HG03558 (cell line): Measurements from ENCODE around the gene TIMELESS.
"Not testable (repeated sequence)": the region's sequence is repeated elsewhere in the genome, so short reads cannot be mapped to it uniquely, and the experiment has no call there.

Source experiments
- ATAC-seq: cut with Tn5 transposase; IDR thresholded peaks from one replicate; pipeline ENCODE4 v1.9.1; 2021; ENCODE audit warnings: moderate number of reproducible peaks; ENCODE audit not compliant: unreplicated experiment; ENCODE audit errors: extremely low read depth

Gene TIMELESS

GRCh38 chr12:56468216-56469006 lies 19.2 kb upstream of the TIMELESS start, which contains the start of gene SPRYD4:
SPRYD4 (plus strand) TSS chr12:56468578; CDS start chr12:56468592, 14 bp downstream.
- ATAC-seq = peak; percentile 79

GRCh38 chr12:56462565-56462964 lies 13.3 kb upstream of the TIMELESS start:
- no peak for ATAC-seq

- no peak for ATAC-seq
These were observed 12.3 kb upstream of the TIMELESS start for GRCh38 chr12:56461235-56462159.

GRCh38 chr12:56457817-56458216 lies 8.6 kb upstream of the TIMELESS start:
- ATAC-seq = no peak

- ATAC-seq = no peak
These were observed 5.3 kb upstream of the TIMELESS start, which contains the start of gene MIP for GRCh38 chr12:56454557-56454956. MIP (minus strand) TSS chr12:56454657; CDS start chr12:56454613, 44 bp downstream.

- no peak for ATAC-seq
These were observed 1.9 kb upstream of the TIMELESS start for GRCh38 chr12:56451147-56451546.

- no peak for ATAC-seq
These were observed 1.0 kb upstream of the TIMELESS start for GRCh38 chr12:56450241-56450640.

GRCh38 chr12:56449622-56449984 lies 377 bp upstream of the TIMELESS start:
- no peak for ATAC-seq

- not testable (repeated sequence) for ATAC-seq
These were observed 6.0 kb downstream of the TIMELESS start for GRCh38 chr12:56443208-56443607.

GRCh38 chr12:56437430-56438176 lies 11.6 kb downstream of the TIMELESS start:
- no peak for ATAC-seq

- ATAC-seq = no peak
These were observed 14.4 kb downstream of the TIMELESS start for GRCh38 chr12:56434828-56435227.

- no peak for ATAC-seq
These were observed 17.4 kb downstream of the TIMELESS start for GRCh38 chr12:56431850-56432249.

- no peak for ATAC-seq
These were observed 17.9 kb downstream of the TIMELESS start for GRCh38 chr12:56431288-56431687.

- no peak for ATAC-seq
These were observed 23.2 kb downstream of the TIMELESS start for GRCh38 chr12:56425940-56426438.

GRCh38 chr12:56425193-56425592 lies 24.0 kb downstream of the TIMELESS start:
- no peak for ATAC-seq

GRCh38 chr12:56420411-56420810 lies 28.8 kb downstream of the TIMELESS start:
- ATAC-seq = no peak

- no peak for ATAC-seq
These were observed 31.5 kb downstream of the TIMELESS start for GRCh38 chr12:56417739-56418138.

- no peak for ATAC-seq
These were observed 34.8 kb downstream of the TIMELESS start for GRCh38 chr12:56414401-56414800.

GRCh38 chr12:56413392-56413791 lies 35.8 kb downstream of the TIMELESS start:
- ATAC-seq = no peak
